NB4 (cell line): ENCODE data around the gene ARHGEF38.

Experiments
- CTCF ChIP-seq: IDR thresholded peaks from one replicate; pipeline ENCODE4 v1.5.1; 2012; ENCODE audit warnings: low read depth, low read length
- MAX ChIP-seq: IDR thresholded peaks from 2 replicates; pipeline ENCODE4 v1.6.1; 2011; ENCODE audit warnings: low read depth, low read length
- MYC ChIP-seq: IDR thresholded peaks from 2 replicates; pipeline ENCODE4 v1.6.1; 2011; ENCODE audit warnings: low read depth, low read length
- POLR2A ChIP-seq: IDR thresholded peaks from 2 replicates; pipeline ENCODE4 v1.6.1; 2011; ENCODE audit warnings: mild to moderate bottlenecking; ENCODE audit not compliant: insufficient read length; ENCODE audit errors: extremely low read depth

DNA sequence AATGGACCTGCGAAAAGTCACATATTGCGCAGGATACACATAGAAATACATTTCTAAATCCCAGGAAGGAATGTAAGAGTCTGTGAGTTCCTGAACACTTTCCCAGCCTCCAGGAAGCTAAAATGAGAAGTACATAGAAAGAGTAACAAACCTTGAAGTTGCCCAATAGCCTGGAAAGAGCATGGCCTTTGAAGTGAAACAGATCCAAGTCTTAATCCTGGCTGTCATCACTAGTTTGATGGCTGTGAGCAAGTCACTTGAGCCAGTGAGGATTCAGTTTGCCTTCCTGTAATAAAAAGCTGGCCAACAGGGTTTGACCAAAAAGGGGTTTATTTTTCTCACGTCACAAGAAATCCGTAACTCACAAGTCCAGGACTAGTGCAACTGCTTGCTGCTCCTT, 69.8 kb downstream of the ARHGEF38 start:
- TF ChIP-seq CTCF (no peak), MAX (no peak), POLR2A (no peak), MYC (no peak)
